ENCODE measurements around the gene SESN1. TPM values are rescaled to one million over a fixed set of nuclear protein-coding genes. Genes with fewer than 3 reads are reported as not detected.

SESN1 gene
- total RNA-seq, 1 donor from 2014 or later, result 13.2 TPM

- peaks cover 6% of the 10 kb centered on the region for H3K4me1 Mint-ChIP-seq (ENCODE audit: unreplicated experiment)
- no peak overlapping the region for H3K27ac Mint-ChIP-seq (ENCODE audit: unreplicated experiment)
- peaks cover 5% of the 10 kb centered on the region for H3K36me3 Mint-ChIP-seq (ENCODE audit: unreplicated experiment)
- peaks cover 11% of the 10 kb centered on the region for H3K9me3 Mint-ChIP-seq (ENCODE audit: unreplicated experiment)
- H3K4me3 Mint-ChIP-seq (ENCODE audit: unreplicated experiment), result no peak overlapping the region
- TF ChIP-seq CTCF (IDR thresholded peaks at IDR 0.05), result no peak
- no peak for DNase-seq (ENCODE audit: extremely low spot score, unreplicated experiment)
- H3K27me3 Mint-ChIP-seq (ENCODE audit: unreplicated experiment), result no peaks in the 10 kb centered on the region
These were observed 69.0 kb downstream of the SESN1 start for GRCh38 chr6:109025639-109026038.

- no peak for DNase-seq (ENCODE audit: extremely low spot score, unreplicated experiment)
- Mint-ChIP-seq H3K4me1 (ENCODE audit: unreplicated experiment) (peaks cover 6% of the 10 kb centered on the region), H3K27ac (ENCODE audit: unreplicated experiment) (no peak overlapping the region), H3K36me3 (ENCODE audit: unreplicated experiment) (peaks cover 5% of the 10 kb centered on the region), H3K9me3 (ENCODE audit: unreplicated experiment) (peaks cover 11% of the 10 kb centered on the region), H3K27me3 (ENCODE audit: unreplicated experiment) (no peaks in the 10 kb centered on the region), H3K4me3 (ENCODE audit: unreplicated experiment) (no peak overlapping the region)
- TF ChIP-seq CTCF (IDR thresholded peaks at IDR 0.05), result no peak
These were observed 69.9 kb downstream of the SESN1 start for GRCh38 chr6:109024784-109025183.

GRCh38 chr6:109024368-109024767 lies 70.3 kb downstream of the SESN1 start:
- Mint-ChIP-seq H3K27ac (ENCODE audit: unreplicated experiment) (no peak overlapping the region), H3K36me3 (ENCODE audit: unreplicated experiment) (peaks cover 5% of the 10 kb centered on the region), H3K4me3 (ENCODE audit: unreplicated experiment) (no peak overlapping the region), H3K9me3 (ENCODE audit: unreplicated experiment) (peaks cover 11% of the 10 kb centered on the region), H3K27me3 (ENCODE audit: unreplicated experiment) (no peaks in the 10 kb centered on the region), H3K4me1 (ENCODE audit: unreplicated experiment) (peaks cover 6% of the 10 kb centered on the region)
- no peak for TF ChIP-seq CTCF (IDR thresholded peaks at IDR 0.05)
- DNase-seq (ENCODE audit: extremely low spot score, unreplicated experiment), result no peak

GRCh38 chr6:109023356-109023925 lies 71.2 kb downstream of the SESN1 start:
- Mint-ChIP-seq H3K27ac (ENCODE audit: unreplicated experiment) (no peak overlapping the region), H3K36me3 (ENCODE audit: unreplicated experiment) (peaks cover 5% of the 10 kb centered on the region), H3K27me3 (ENCODE audit: unreplicated experiment) (no peaks in the 10 kb centered on the region), H3K4me1 (ENCODE audit: unreplicated experiment) (peaks cover 6% of the 10 kb centered on the region), H3K4me3 (ENCODE audit: unreplicated experiment) (no peak overlapping the region), H3K9me3 (ENCODE audit: unreplicated experiment) (peaks cover 11% of the 10 kb centered on the region)
- TF ChIP-seq CTCF (IDR thresholded peaks at IDR 0.05), result no peak
- DNase-seq (ENCODE audit: extremely low spot score, unreplicated experiment), result no peak

GRCh38 chr6:109021870-109022269 lies 72.8 kb downstream of the SESN1 start:
- peaks cover 5% of the 10 kb centered on the region for H3K36me3 Mint-ChIP-seq (ENCODE audit: unreplicated experiment)
- no peaks in the 10 kb centered on the region for H3K27me3 Mint-ChIP-seq (ENCODE audit: unreplicated experiment)
- H3K27ac Mint-ChIP-seq (ENCODE audit: unreplicated experiment), result no peak overlapping the region
- H3K9me3 Mint-ChIP-seq (ENCODE audit: unreplicated experiment), result peaks cover 11% of the 10 kb centered on the region
- H3K4me3 Mint-ChIP-seq (ENCODE audit: unreplicated experiment), result no peak overlapping the region
- no peak for TF ChIP-seq CTCF (IDR thresholded peaks at IDR 0.05)
- DNase-seq (ENCODE audit: extremely low spot score, unreplicated experiment), result no peak
- peaks cover 6% of the 10 kb centered on the region for H3K4me1 Mint-ChIP-seq (ENCODE audit: unreplicated experiment)

Data from osteocyte (in vitro differentiated cells).